Activated CD4-positive, alpha-beta T cell treated with anti-CD3 and anti-CD28 coated beads for 48 hours (primary cell): ENCODE data around the gene NSUN6.
A peak's percentile ranks its signal among the peaks of the same experiment; 100 is the strongest.

Experiments used
- DNase-seq: peaks from one replicate; pipeline ENCODE4 v3.0.0-alpha.2; 2020

The NSUN6 gene

GRCh38 chr10:18651324-18652007, at the start of gene NSUN6:
NSUN6 (minus strand) TSS chr10:18651587; CDS start chr10:18651203, 384 bp downstream.
- peak; percentile 95 for DNase-seq

GRCh38 chr10:18699849-18700840, 48.8 kb upstream of the NSUN6 start:
- DNase-seq, result no peak

GRCh38 chr10:18690541-18690940, 39.2 kb upstream of the NSUN6 start:
- no peak for DNase-seq

GRCh38 chr10:18689498-18689897, 38.1 kb upstream of the NSUN6 start:
- DNase-seq, result no peak

- DNase-seq, result no peak
These were observed 36.3 kb upstream of the NSUN6 start for GRCh38 chr10:18687706-18688105.

- DNase-seq, result no peak
These were observed 35.8 kb upstream of the NSUN6 start for GRCh38 chr10:18687195-18687594.

- DNase-seq, result no peak
These were observed 34.2 kb upstream of the NSUN6 start for GRCh38 chr10:18685555-18685954.

GRCh38 chr10:18684953-18685352, 33.6 kb upstream of the NSUN6 start:
- no peak for DNase-seq

- no peak for DNase-seq
These were observed 33.0 kb upstream of the NSUN6 start for GRCh38 chr10:18684416-18684815.

GRCh38 chr10:18683427-18683826, 32.0 kb upstream of the NSUN6 start:
- no peak for DNase-seq

- DNase-seq, result no peak
These were observed 30.6 kb upstream of the NSUN6 start for GRCh38 chr10:18681971-18682411.

- no peak for DNase-seq
These were observed 30.0 kb upstream of the NSUN6 start for GRCh38 chr10:18681366-18681765.

- no peak for DNase-seq
These were observed 29.4 kb upstream of the NSUN6 start for GRCh38 chr10:18680754-18681153.

- no peak for DNase-seq
These were observed 23.9 kb upstream of the NSUN6 start for GRCh38 chr10:18675086-18675801.

GRCh38 chr10:18668026-18668425, 16.6 kb upstream of the NSUN6 start:
- DNase-seq, result no peak

GRCh38 chr10:18666810-18667209, 15.4 kb upstream of the NSUN6 start:
- no peak for DNase-seq

GRCh38 chr10:18665815-18666558, 14.6 kb upstream of the NSUN6 start:
- no peak for DNase-seq

- DNase-seq, result no peak
These were observed 13.6 kb upstream of the NSUN6 start for GRCh38 chr10:18664841-18665478.

- no peak for DNase-seq
These were observed 9.5 kb upstream of the NSUN6 start for GRCh38 chr10:18660816-18661431.

GRCh38 chr10:18659819-18660535, 8.6 kb upstream of the NSUN6 start:
- peak; percentile 11 for DNase-seq
